Retinal pigment epithelial cell (primary cell): ENCODE results near the gene ARHGEF11.

ENCODE experiments used
- DNase-seq: peaks from one replicate; pipeline ENCODE4 v3.0.0-alpha.2; 2010; ENCODE audit warnings: low read depth
- H3K4me3 ChIP-seq: 2 replicates; pipeline ENCODE4 v1.5.1; 2011; ENCODE audit warnings: mild to moderate bottlenecking, low read length, control low read depth, moderate library complexity
- TF ChIP-seq, protein P1 (sequence below): conservative IDR thresholded peaks from 2 replicates; pipeline ENCODE4 v1.5.1; 2011; ENCODE audit warnings: low read depth, low read length, control low read depth, inconsistent platforms

The ARHGEF11 gene

DNA sequence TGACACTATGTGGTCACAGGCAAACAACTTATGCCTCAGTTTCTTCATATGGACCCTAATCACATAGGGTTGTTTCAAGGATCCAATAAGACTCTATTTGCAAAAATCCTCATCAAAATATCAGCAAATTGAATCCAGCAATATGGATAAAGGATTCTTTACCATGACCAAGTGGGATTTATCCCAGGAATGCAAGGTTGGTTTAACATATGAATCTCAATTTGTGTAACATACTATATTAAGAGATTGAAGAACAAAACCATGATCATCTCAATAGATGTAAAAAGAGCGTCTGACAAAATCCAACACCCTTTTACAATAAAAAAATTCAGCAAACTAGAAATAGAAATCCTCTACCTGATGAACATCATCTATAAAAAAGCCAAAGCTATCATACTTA lies 23.9 kb downstream of the ARHGEF11 start:
- TF ChIP-seq, protein P1, sequence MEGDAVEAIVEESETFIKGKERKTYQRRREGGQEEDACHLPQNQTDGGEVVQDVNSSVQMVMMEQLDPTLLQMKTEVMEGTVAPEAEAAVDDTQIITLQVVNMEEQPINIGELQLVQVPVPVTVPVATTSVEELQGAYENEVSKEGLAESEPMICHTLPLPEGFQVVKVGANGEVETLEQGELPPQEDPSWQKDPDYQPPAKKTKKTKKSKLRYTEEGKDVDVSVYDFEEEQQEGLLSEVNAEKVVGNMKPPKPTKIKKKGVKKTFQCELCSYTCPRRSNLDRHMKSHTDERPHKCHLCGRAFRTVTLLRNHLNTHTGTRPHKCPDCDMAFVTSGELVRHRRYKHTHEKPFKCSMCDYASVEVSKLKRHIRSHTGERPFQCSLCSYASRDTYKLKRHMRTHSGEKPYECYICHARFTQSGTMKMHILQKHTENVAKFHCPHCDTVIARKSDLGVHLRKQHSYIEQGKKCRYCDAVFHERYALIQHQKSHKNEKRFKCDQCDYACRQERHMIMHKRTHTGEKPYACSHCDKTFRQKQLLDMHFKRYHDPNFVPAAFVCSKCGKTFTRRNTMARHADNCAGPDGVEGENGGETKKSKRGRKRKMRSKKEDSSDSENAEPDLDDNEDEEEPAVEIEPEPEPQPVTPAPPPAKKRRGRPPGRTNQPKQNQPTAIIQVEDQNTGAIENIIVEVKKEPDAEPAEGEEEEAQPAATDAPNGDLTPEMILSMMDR, result no peak
- H3K4me3 ChIP-seq, result no peak overlapping the region
- no peak for DNase-seq

DNA sequence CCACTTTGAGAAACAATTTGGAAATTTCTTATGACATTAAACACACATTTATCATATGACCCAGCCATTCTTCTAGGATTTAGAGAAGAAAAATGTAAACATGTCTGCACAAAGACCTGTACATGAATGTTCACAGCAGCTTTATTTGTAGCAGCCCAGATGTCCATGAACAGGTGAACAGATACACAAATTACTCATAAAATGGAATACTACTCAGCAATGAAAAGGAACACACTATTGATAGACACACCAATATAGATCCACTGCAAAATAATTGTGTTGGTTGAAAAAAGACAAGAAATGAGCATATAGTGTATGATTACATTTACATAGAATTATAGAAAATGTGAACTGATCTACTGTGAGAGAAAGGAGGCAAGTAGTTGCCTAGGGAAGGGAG lies 26.1 kb downstream of the ARHGEF11 start:
- H3K4me3 ChIP-seq, result no peak overlapping the region
- DNase-seq, result no peak
- TF ChIP-seq, protein P1, result no peak

DNA sequence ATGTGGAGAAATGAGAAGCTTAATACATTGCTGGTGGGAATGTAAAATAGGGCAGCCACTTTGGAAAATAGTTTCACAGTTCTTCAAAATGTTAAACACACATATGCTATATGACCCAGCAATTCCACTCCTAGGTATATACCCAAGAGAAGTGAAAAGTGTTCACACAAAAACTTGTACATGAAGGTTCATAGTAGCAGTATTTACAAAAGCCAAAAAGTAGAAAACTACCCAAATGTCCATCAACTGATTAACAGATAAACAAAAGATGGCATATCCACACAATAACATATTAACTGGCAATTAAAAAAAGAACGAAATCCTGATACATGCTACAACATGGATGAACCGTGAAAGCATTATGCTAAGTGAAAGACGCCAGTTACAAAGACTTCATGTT lies 33.7 kb downstream of the ARHGEF11 start:
- H3K4me3 ChIP-seq, result no peak overlapping the region
- TF ChIP-seq, protein P1, result no peak

DNA sequence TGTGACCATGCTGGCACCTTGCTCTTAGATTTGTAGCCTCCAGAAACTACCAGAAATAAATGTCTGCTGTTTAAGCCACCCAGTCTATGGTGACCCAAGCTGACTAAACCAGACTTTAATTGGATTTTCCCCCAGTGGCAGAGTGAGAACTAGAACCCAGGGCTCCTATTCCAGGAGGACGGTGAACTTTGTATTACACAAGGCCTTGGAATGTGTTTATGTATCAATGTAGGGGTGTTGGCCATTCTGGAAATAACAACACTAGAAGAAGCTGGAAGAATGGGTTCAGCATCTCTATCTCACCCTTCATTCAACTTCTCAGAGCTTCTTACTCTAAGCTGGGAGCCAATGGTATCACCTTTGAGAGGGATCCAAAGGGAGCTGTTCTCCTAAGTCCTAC lies 37.0 kb downstream of the ARHGEF11 start:
- no peak overlapping the region for H3K4me3 ChIP-seq
- no peak for DNase-seq
- TF ChIP-seq, protein P1, result no peak

More for the DNA sequence above, 33.7 kb downstream of the ARHGEF11 start:
- no peak for DNase-seq

DNA sequence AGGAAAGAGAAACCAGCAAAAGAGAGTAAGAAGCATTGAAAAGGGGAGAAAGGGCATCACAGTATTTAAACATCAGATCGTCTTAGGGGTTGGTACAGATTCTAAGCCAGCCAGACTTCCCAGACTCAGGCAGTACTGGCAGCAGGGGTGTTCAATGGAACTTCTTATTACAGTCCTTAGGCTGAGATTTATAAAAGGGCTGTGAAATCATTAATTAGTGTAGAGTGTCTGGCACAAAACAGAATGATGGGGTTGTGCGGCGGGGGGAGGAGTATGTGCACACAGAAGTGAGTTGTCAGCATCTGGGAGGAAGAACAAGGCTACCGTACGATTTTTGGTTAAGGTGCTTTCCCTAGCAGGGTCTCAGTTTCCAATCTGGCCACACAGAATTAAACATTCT lies 38.2 kb downstream of the ARHGEF11 start:
- no peak for DNase-seq
- TF ChIP-seq, protein P1, result no peak
- no peak overlapping the region for H3K4me3 ChIP-seq

DNA sequence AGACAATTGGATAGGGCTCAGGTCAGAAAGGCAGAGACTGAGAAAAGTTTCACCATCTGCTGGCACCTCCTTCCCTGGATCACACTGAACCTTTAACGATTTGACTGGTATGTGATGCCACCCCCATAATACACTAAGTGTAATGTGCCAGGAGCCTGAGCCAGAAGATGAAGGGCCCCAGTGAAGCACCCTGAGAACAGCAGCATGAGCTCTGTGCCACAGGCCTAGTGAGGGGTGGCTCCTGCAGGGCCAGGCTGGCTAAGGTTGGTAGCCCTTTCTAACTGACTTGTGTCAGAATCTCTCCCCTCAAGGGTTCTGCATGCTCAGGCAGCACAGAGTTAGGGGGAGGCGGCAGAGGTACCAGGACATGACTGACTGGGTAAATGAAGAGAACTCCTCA lies 38.9 kb downstream of the ARHGEF11 start:
- TF ChIP-seq, protein P1, result no peak
- H3K4me3 ChIP-seq, result no peak overlapping the region
- no peak for DNase-seq

DNA sequence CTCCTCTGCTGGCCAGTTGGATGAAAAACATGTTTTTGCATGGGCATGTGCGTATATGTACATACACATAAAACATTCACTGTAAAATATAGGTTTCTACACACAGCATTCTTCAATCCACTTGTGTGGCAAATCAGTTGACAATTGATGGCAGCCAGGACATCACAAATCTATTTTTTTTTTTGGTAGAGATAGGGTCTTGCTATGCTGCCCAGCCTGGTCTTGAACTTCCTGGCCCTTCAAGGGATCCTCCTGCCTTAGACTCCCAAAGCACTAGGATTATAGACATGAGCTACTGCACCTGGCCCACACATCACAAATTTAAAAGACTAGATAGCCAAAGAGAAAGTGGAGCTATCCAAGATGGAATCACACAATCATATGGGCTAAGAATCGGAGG lies 39.6 kb downstream of the ARHGEF11 start:
- TF ChIP-seq, protein P1, result no peak
- no peak for DNase-seq
- no peak overlapping the region for H3K4me3 ChIP-seq
